Lower leg skin (tissue), 4 donors: ENCODE results near the gene FFAR4. TPM values are rescaled to one million over a fixed set of nuclear protein-coding genes. Genes with fewer than 3 reads are reported as not detected.

Experiments used
- DNase-seq, 2 donors: peaks; one replicate each; pipeline ENCODE4 v3.0.0-alpha.2; 2019; ENCODE audit warnings: low spot score in 2 of 2
- H3K4me3 ChIP-seq: fragments of 200-600 bp; sonication (generic); 2 replicates; pipeline ENCODE4 v1.5.1; 2017; ENCODE audit warnings: mild to moderate bottlenecking, low read depth; ENCODE audit not compliant: poor library complexity, severe bottlenecking
- POLR2A ChIP-seq, 2 donors: fragments of 450-650 bp; IDR thresholded peaks; one replicate each; pipeline ENCODE4 v1.6.1; 2016 to 2017; ENCODE audit warnings: antibody characterized with exemption in 2 of 2, mild to moderate bottlenecking in 1 of 2, moderate library complexity in 1 of 2
- WGBS, 2 donors: methylation state at CpG; one replicate each; pipeline ENCODE4 v1.1.5; 2018; 5-methylcytosine and 5-hydroxymethylcytosine counted together
- intact Hi-C: fragments of 100-400 bp; cut with DNase I; formaldehyde crosslinking; loops from one replicate; pipeline ENCODE4 v1.15.0; 2023; ENCODE audit warnings: low total_unique reads
- total RNA-seq, 4 donors: library from RNA; depleted of rRNA; stranded (reverse); fragments of >200 nt; gene quantifications; one replicate each; pipeline ENCODE4 v1.1.0, GENCODE V29; 2016
- TF ChIP-seq, protein P1 (sequence below), 3 donors: fragments of 450-650 bp; IDR thresholded peaks; one replicate each; pipeline ENCODE4 v1.5.1; 2016; ENCODE audit warnings: antibody characterized with exemption in 3 of 3, mild to moderate bottlenecking in 3 of 3, moderate library complexity in 2 of 3

FFAR4 gene
- total RNA-seq, 4 donors from 2014 or later, result 0.34 to 6.1 (median 0.81) TPM

DNA sequence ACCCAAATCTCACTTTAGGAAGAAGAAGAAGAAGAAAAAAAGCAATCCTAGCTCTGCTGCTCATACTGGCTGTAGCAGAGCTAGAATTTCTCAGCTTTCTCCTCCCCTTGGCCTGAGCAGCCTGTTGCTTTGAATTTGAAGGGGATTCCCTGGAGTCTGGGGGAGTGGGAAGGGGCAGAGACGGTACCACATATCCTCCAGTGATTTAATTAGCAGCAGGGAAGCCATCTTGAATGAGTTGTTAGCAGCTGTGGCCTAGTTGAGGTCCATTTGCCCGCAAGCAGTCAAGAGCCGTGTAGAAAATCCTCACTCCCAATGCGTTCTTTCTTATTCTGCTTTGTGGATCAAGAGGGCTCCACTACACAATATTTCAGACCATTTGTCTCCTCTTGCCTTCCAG lies 62.4 kb downstream of the FFAR4 start:
- 85 to 94% methylated on average over 4 of the region's 4 CpGs for WGBS, 2 donors
- intact Hi-C loops, result no loop called here
- no peak overlapping the region for H3K4me3 ChIP-seq
- TF ChIP-seq POLR2A (IDR thresholded peaks at IDR 0.05), result no peak
- TF ChIP-seq, protein P1, sequence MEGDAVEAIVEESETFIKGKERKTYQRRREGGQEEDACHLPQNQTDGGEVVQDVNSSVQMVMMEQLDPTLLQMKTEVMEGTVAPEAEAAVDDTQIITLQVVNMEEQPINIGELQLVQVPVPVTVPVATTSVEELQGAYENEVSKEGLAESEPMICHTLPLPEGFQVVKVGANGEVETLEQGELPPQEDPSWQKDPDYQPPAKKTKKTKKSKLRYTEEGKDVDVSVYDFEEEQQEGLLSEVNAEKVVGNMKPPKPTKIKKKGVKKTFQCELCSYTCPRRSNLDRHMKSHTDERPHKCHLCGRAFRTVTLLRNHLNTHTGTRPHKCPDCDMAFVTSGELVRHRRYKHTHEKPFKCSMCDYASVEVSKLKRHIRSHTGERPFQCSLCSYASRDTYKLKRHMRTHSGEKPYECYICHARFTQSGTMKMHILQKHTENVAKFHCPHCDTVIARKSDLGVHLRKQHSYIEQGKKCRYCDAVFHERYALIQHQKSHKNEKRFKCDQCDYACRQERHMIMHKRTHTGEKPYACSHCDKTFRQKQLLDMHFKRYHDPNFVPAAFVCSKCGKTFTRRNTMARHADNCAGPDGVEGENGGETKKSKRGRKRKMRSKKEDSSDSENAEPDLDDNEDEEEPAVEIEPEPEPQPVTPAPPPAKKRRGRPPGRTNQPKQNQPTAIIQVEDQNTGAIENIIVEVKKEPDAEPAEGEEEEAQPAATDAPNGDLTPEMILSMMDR (IDR thresholded peaks at IDR 0.05), result no peak
- no peak for DNase-seq

DNA sequence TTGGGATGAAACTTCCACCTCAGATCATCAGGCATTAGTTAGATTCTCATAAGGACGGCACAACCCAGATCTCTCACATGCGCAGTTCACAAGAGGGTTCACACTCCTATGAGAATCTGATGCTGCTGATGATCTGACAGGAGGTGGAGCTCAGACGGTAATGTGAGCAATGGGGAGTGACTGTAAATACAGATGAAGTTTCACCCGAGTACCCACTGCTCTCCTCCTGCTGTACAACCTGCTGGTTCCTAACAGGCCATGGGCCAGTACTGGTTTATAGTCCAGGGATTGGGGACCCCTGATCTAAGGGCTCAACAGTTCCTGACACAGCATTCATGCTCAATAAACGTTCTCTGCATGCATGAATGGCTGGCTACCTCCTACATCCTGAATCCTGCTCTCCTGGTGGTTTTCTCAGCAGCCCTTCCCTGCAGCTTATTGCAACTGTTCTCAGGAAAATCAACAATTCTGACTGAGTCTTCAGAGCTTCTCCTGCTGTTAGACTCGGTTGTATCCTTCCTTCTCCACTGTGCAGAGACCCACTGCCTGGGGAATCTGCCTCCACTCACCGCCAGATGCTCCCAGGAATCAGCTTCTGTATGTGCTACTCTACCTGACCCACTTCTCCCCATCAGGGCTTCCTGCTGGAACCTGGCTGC lies 63.3 kb downstream of the FFAR4 start:
- DNase-seq, result no peak
- H3K4me3 ChIP-seq, result no peak overlapping the region
- intact Hi-C loops, result no loop called here
- TF ChIP-seq POLR2A (IDR thresholded peaks at IDR 0.05), result no peak
- TF ChIP-seq, protein P1 (IDR thresholded peaks at IDR 0.05), result no peak
- 65 to 66% methylated on average over 7 of the region's 7 CpGs for WGBS, 2 donors

DNA sequence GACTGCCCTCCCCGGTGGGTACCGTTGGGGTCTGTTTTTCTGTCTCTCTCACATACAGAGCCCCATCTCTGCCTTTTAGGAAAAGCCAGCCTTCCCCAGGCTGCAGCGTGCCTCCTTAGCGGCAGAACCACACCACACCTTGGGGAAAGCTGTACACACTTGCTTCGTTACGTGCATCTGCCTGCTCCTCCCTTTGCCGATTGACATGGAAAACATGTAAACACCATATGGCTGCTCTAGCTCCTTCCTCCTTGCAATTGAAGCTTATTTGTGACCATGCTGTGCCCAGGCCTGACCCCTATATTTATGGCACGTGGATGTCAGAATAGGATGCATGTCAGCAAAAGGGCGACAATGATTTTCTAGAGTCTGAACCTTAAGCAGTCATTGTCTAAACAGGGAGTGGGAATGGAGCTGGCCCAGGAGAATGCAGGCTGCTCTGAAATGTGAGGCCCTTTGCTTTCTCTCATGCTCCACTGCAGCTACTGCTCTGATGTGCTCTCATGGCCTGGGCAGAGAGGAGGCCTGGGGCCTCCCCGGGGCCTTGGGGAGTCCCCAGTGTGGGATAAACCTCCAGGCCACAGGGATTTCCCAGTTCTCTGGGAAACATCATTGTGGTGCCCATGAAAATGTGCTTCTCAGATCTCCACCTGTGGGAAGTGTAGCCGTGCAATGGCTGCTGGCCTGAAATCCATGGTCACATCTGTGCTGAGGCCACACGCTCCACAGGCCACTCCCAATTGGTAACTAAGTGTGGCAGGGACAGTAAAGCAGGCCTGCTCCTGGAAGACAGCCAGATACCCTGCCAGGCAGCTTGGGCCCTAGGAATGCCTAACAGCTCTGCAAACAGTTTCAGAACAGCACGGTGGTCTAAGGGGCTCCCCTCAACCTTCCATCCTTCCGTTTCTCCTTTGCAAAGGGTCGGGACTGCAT lies 64.4 kb downstream of the FFAR4 start:
- no peak for DNase-seq
- intact Hi-C loops, result no loop called here
- H3K4me3 ChIP-seq, result no peak overlapping the region
- WGBS, 2 donors, result 62 to 64% methylated on average over 15 of the region's 15 CpGs
- TF ChIP-seq, protein P1 (IDR thresholded peaks at IDR 0.05), result no peak
- TF ChIP-seq POLR2A (IDR thresholded peaks at IDR 0.05), result no peak

Other genes starting within 250 kb of the FFAR4 start
- gene MYOF, start 84.3 kb upstream of the FFAR4 start, total RNA-seq, result 100 to 1,000 TPM in 1 of 4 donors, 10 to 100 TPM in 3; 65.5 to 129 (median 90.3) TPM
- gene CEP55, start 70.1 kb upstream of the FFAR4 start, total RNA-seq, result 1 to 10 TPM in 3 of 4 donors, under 1 TPM in 1; 0.29 to 3.3 (median 1.7) TPM
- 10 to 100 TPM in 2 of 4 donors, 1 to 10 TPM in 2; 1.7 to 17.5 (median 11.5) TPM for gene RBP4, start 34.6 kb downstream of the FFAR4 start, total RNA-seq
- not detected for gene PDE6C, start 45.9 kb downstream of the FFAR4 start, total RNA-seq
- gene FRA10AC1, start 135.9 kb downstream of the FFAR4 start, total RNA-seq, result 10 to 100 TPM in 2 of 4 donors, 1 to 10 TPM in 2; 6.8 to 25.0 (median 11.5) TPM
- 1 to 10 TPM in 1 of 4 donors, not detected in 3; 2.8 TPM for gene LGI1, start 191.3 kb downstream of the FFAR4 start, total RNA-seq